HEK293 (cell line): ENCODE measurements around the gene TMEM222.

Experiments
- CTCF ChIA-PET: fragments of 350-600 bp; formaldehyde crosslinking; extraction: SDS; loops from one replicate; lab custom pipeline; 2021; ENCODE audit warnings: antibody characterized with exemption; lab: Yijun Ruan, JAX
- POLR2A ChIA-PET: fragments of 300-600 bp; formaldehyde crosslinking; extraction: SDS; loops from one replicate; lab custom pipeline; 2020; ENCODE audit warnings: antibody characterized with exemption, inconsistent platforms; lab: Yijun Ruan, JAX
- H3K27ac ChIP-seq: fragments of 200-500 bp; sonication (Bioruptor generic); 2 replicates; pipeline ENCODE4 v1.5.1; 2014; ENCODE audit warnings: low read depth, low read length, control low read depth, inconsistent platforms; ENCODE audit errors: extremely low read depth
- H3K36me3 ChIP-seq, 2 experiments: fragments of 200-500 bp in 1 of 2; sonication (Bioruptor generic) in 1 of 2; 1 replicate in 1 of 2; 2 replicates in 1 of 2; pipeline ENCODE4 v1.5.1; 2014 to 2017; ENCODE audit warnings: inconsistent platforms in 2 of 2, low read length in 2 of 2; ENCODE audit not compliant: control insufficient read depth in 2 of 2, insufficient read depth in 1 of 2
- H3K4me1 ChIP-seq: fragments of 200-500 bp; sonication (Bioruptor generic); 2 replicates; pipeline ENCODE4 v1.5.1; 2014; ENCODE audit warnings: mild to moderate bottlenecking, low read length, inconsistent platforms; ENCODE audit not compliant: control insufficient read depth, insufficient read depth
- H3K4me3 ChIP-seq: 2 replicates; pipeline ENCODE4 v1.5.1; 2011; ENCODE audit warnings: low read depth, mild to moderate bottlenecking, control low read depth, low read length, moderate library complexity
- H3K9me3 ChIP-seq: fragments of 200-500 bp; sonication (Bioruptor generic); 2 replicates; pipeline ENCODE4 v1.5.1; 2014; ENCODE audit warnings: low read depth, low read length, inconsistent platforms; ENCODE audit not compliant: control insufficient read depth, insufficient read depth
- CTCF ChIP-seq: fragments of 450-650 bp; formaldehyde crosslinking; IDR thresholded peaks from 2 replicates; pipeline ENCODE4 v1.5.1; 2016; ENCODE audit warnings: missing biosample characterization, missing genetic modification characterization
- GLI4 ChIP-seq: fragments of 450-650 bp; formaldehyde crosslinking; IDR thresholded peaks from 2 replicates; pipeline ENCODE4 v1.5.1; 2016; ENCODE audit warnings: missing biosample characterization, missing genetic modification characterization
- GLIS1 ChIP-seq: fragments of 450-650 bp; formaldehyde crosslinking; IDR thresholded peaks from 2 replicates; pipeline ENCODE4 v1.5.1; 2016; ENCODE audit warnings: missing biosample characterization, missing genetic modification characterization
- MZF1 ChIP-seq: fragments of 450-650 bp; formaldehyde crosslinking; IDR thresholded peaks from 2 replicates; pipeline ENCODE4 v1.5.1; 2017; ENCODE audit warnings: missing biosample characterization, missing genetic modification characterization, borderline replicate concordance
- SCRT1 ChIP-seq: fragments of 450-650 bp; formaldehyde crosslinking; IDR thresholded peaks from 2 replicates; pipeline ENCODE4 v1.5.1; 2016; ENCODE audit warnings: missing biosample characterization, missing genetic modification characterization, borderline replicate concordance
- SETDB1 ChIP-seq: IDR thresholded peaks from one replicate; pipeline ENCODE4 v1.6.1; 2017; ENCODE audit warnings: mild to moderate bottlenecking, low read length, moderate library complexity, mixed read lengths; ENCODE audit not compliant: insufficient read length
- TRIM28 ChIP-seq: IDR thresholded peaks from 2 replicates; pipeline ENCODE4 v1.6.1; 2011; ENCODE audit warnings: low read length, control low read depth, borderline replicate concordance
- ZBTB48 ChIP-seq: fragments of 450-650 bp; formaldehyde crosslinking; IDR thresholded peaks from 2 replicates; pipeline ENCODE4 v1.5.1; 2016; ENCODE audit warnings: missing biosample characterization, missing genetic modification characterization
- ZFP3 ChIP-seq: fragments of 450-650 bp; formaldehyde crosslinking; IDR thresholded peaks from 2 replicates; pipeline ENCODE4 v1.5.1; 2016; ENCODE audit warnings: low read depth, missing biosample characterization, missing genetic modification characterization
- ZNF121 ChIP-seq: fragments of 450-650 bp; formaldehyde crosslinking; IDR thresholded peaks from 2 replicates; pipeline ENCODE4 v1.5.1; 2016; ENCODE audit warnings: missing biosample characterization, missing genetic modification characterization
- ZNF174 ChIP-seq: fragments of 450-650 bp; formaldehyde crosslinking; IDR thresholded peaks from 2 replicates; pipeline ENCODE4 v1.5.0; 2017; ENCODE audit warnings: missing biosample characterization, mild to moderate bottlenecking, missing genetic modification characterization
- ZNF324 ChIP-seq: fragments of 450-650 bp; formaldehyde crosslinking; IDR thresholded peaks from 2 replicates; pipeline ENCODE4 v1.5.1; 2016; ENCODE audit warnings: missing biosample characterization, missing genetic modification characterization
- ZNF433 ChIP-seq: fragments of 450-650 bp; formaldehyde crosslinking; IDR thresholded peaks from 2 replicates; pipeline ENCODE4 v1.5.1; 2016; ENCODE audit warnings: missing biosample characterization, missing genetic modification characterization, low read depth
- ZNF501 ChIP-seq: fragments of 450-650 bp; formaldehyde crosslinking; IDR thresholded peaks from 2 replicates; pipeline ENCODE4 v1.5.1; 2016; ENCODE audit warnings: missing biosample characterization, missing genetic modification characterization
- ZNF514 ChIP-seq: fragments of 450-650 bp; formaldehyde crosslinking; IDR thresholded peaks from 2 replicates; pipeline ENCODE4 v1.5.1; 2016; ENCODE audit warnings: missing biosample characterization, missing genetic modification characterization
- ZNF518A ChIP-seq: fragments of 450-650 bp; formaldehyde crosslinking; conservative IDR thresholded peaks from 2 replicates; pipeline ENCODE4 v1.5.1; 2016; ENCODE audit warnings: low read depth, missing biosample characterization, missing genetic modification characterization
- ZNF521 ChIP-seq: fragments of 450-650 bp; formaldehyde crosslinking; IDR thresholded peaks from 2 replicates; pipeline ENCODE4 v1.5.1; 2017; ENCODE audit warnings: missing biosample characterization, mild to moderate bottlenecking, missing genetic modification characterization
- ZNF571 ChIP-seq: fragments of 450-650 bp; formaldehyde crosslinking; IDR thresholded peaks from 2 replicates; pipeline ENCODE4 v1.5.0; 2017; ENCODE audit warnings: missing biosample characterization, missing genetic modification characterization
- ZNF707 ChIP-seq: fragments of 450-650 bp; formaldehyde crosslinking; IDR thresholded peaks from 2 replicates; pipeline ENCODE4 v1.5.1; 2016; ENCODE audit warnings: missing biosample characterization, missing genetic modification characterization
- ZNF747 ChIP-seq: fragments of 450-650 bp; formaldehyde crosslinking; IDR thresholded peaks from 2 replicates; pipeline ENCODE4 v1.5.1; 2016; ENCODE audit warnings: missing biosample characterization, missing genetic modification characterization
- TF ChIP-seq, protein P1 (sequence below): fragments of 450-650 bp; formaldehyde crosslinking; IDR thresholded peaks from 2 replicates; pipeline ENCODE4 v1.5.1; 2016; ENCODE audit warnings: missing biosample characterization, missing genetic modification characterization
- TF ChIP-seq, protein P2 (sequence below): fragments of 450-650 bp; formaldehyde crosslinking; IDR thresholded peaks from 2 replicates; pipeline ENCODE4 v1.5.1; 2016; ENCODE audit warnings: missing biosample characterization, missing genetic modification characterization

TMEM222 gene

DNA sequence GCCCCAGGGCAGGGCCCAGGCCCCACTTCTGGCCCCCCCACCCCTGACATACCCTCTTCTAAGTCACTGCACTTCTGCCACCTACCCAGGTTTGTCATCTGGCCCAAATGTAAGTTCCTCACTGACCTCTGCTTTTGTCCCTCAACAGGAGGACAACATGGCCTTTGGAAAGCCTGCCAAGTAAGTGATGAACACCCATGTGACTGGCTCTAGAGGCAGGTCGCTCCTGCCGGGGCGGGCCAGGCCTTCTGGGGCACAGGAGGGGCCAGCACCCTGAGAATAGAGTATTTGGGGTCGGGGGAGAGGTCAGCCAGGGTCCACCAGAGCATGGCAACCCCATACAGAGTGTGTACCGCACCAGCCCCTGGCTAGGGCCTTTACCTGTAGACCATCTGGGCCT lies 10.0 kb downstream of the TMEM222 start:
- Histone ChIP-seq H3K4me1 (no peaks in the 10 kb centered on the region), H3K36me3 (peaks cover 9 to 91% of the 10 kb centered on the region in 2 experiments; a peak in 2 of 3 replicates), H3K9me3 (no peaks in the 10 kb centered on the region), H3K27ac (no peak overlapping the region)
- TF ChIP-seq ZNF747 (tag by site-specific recombination), result no peak
- no peak for TF ChIP-seq ZNF514 (tag by site-specific recombination)
- no peak for TF ChIP-seq ZNF521
- TF ChIP-seq SETDB1, result no peak
- TF ChIP-seq ZNF121 (tag by site-specific recombination), result no peak
- TF ChIP-seq TRIM28, result no peak
- no peak for TF ChIP-seq ZNF324 (tag by site-specific recombination)
- TF ChIP-seq ZNF518A (tag by site-specific recombination), result no peak
- no peak for TF ChIP-seq GLI4 (tag by site-specific recombination)
- TF ChIP-seq, protein P1, sequence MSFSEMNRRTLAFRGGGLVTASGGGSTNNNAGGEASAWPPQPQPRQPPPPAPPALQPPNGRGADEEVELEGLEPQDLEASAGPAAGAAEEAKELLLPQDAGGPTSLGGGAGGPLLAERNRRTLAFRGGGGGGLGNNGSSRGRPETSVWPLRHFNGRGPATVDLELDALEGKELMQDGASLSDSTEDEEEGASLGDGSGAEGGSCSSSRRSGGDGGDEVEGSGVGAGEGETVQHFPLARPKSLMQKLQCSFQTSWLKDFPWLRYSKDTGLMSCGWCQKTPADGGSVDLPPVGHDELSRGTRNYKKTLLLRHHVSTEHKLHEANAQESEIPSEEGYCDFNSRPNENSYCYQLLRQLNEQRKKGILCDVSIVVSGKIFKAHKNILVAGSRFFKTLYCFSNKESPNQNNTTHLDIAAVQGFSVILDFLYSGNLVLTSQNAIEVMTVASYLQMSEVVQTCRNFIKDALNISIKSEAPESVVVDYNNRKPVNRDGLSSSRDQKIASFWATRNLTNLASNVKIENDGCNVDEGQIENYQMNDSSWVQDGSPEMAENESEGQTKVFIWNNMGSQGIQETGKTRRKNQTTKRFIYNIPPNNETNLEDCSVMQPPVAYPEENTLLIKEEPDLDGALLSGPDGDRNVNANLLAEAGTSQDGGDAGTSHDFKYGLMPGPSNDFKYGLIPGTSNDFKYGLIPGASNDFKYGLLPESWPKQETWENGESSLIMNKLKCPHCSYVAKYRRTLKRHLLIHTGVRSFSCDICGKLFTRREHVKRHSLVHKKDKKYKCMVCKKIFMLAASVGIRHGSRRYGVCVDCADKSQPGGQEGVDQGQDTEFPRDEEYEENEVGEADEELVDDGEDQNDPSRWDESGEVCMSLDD (tag by site-specific recombination), result no peak
- no peak for TF ChIP-seq ZFP3 (tag by site-specific recombination)
- TF ChIP-seq MZF1 (tag by site-specific recombination), result no peak
- no peak for TF ChIP-seq ZNF174 (tag by site-specific recombination)
- TF ChIP-seq, all 188 proteins: peak for 0
- H3K4me3 ChIP-seq, result no peak overlapping the region
- ChIA-PET POLR2A (interaction anchor here (1.2 to 1.4 kb wide), 2 partner anchors 9 to 34 kb away, joined by 3 to 8 read pairs; no protein-coding TSS in a partner anchor), CTCF (interaction anchor here (0.5 to 4.0 kb wide), 29 partner anchors 8 to 396 kb away, joined by 3 to 39 read pairs (median 7); partner anchors contain the start of genes CD164L2, FCN3, MAP3K6 and SYTL1)

GRCh38 chr1:27332536-27333281 lies 10.7 kb downstream of the TMEM222 start:
- Histone ChIP-seq H3K4me3 (no peak overlapping the region), H3K36me3 (peaks cover 6 to 87% of the 10 kb centered on the region in 2 experiments; a peak in 2 of 3 replicates), H3K27ac (no peak overlapping the region), H3K4me1 (no peaks in the 10 kb centered on the region), H3K9me3 (no peaks in the 10 kb centered on the region)
- POLR2A ChIA-PET, result interaction anchor here (1.2 to 1.4 kb wide), 2 partner anchors 8 to 33 kb away, joined by 3 to 8 read pairs; no protein-coding TSS in a partner anchor
- CTCF ChIA-PET, result interaction anchor here (0.5 to 4.0 kb wide), 40 partner anchors 8 to 409 kb away, joined by 3 to 39 read pairs (median 4); partner anchors contain the start of genes CD164L2, FCN3, MAP3K6 and SYTL1
- TF ChIP-seq SCRT1 (tag by site-specific recombination), result peak; percentile 69; the same call in 1 of the 2 replicates
- no peak for TF ChIP-seq ZNF707 (tag by site-specific recombination)
- no peak for TF ChIP-seq ZNF433 (tag by site-specific recombination)
- no peak for TF ChIP-seq ZNF501 (tag by site-specific recombination)
- TF ChIP-seq GLIS1 (tag by site-specific recombination), result peak; percentile 24; the same call in 1 of the 2 replicates
- TF ChIP-seq CTCF (tag by site-specific recombination), result peak; percentile 79
- TF ChIP-seq, protein P2, sequence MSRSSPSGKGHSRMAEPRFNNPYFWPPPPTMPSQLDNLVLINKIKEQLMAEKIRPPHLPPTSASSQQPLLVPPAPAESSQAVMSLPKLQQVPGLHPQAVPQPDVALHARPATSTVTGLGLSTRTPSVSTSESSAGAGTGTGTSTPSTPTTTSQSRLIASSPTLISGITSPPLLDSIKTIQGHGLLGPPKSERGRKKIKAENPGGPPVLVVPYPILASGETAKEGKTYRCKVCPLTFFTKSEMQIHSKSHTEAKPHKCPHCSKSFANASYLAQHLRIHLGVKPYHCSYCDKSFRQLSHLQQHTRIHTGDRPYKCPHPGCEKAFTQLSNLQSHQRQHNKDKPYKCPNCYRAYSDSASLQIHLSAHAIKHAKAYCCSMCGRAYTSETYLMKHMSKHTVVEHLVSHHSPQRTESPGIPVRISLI, result no peak
- peak; percentile 36; the same call in 1 of the 2 replicates for TF ChIP-seq ZBTB48 (tag by site-specific recombination)
- no peak for TF ChIP-seq ZNF571 (tag by site-specific recombination)
